TTC549 (cell line): ENCODE data around the gene CD70.
"Not testable (repeated sequence)": the region's sequence is repeated elsewhere in the genome, so short reads cannot be mapped to it uniquely, and the experiment has no call there.

Source experiments
- FAIRE-seq: peaks from 2 replicates; lab custom pipeline; 2012; peaks lifted over from hg19 to GRCh38; lab: Jason Lieb, UNC

The CD70 gene

GRCh38 chr19:6597471-6598253 is 6.7 kb upstream of the CD70 start:
- not testable (repeated sequence) for FAIRE-seq

- no peak for FAIRE-seq
These were observed 5.7 kb upstream of the CD70 start for GRCh38 chr19:6596621-6597020.

- FAIRE-seq = no peak
These were observed 2.9 kb upstream of the CD70 start for GRCh38 chr19:6593651-6594416.

GRCh38 chr19:6590258-6590826 is 608 bp downstream of the CD70 start:
- no peak for FAIRE-seq

- no peak for FAIRE-seq
These were observed 1.2 kb downstream of the CD70 start for GRCh38 chr19:6589711-6590257.

- no peak for FAIRE-seq
These were observed 2.2 kb downstream of the CD70 start for GRCh38 chr19:6588508-6589345.

- FAIRE-seq = no peak
These were observed 2.9 kb downstream of the CD70 start for GRCh38 chr19:6587998-6588507.

- no peak for FAIRE-seq
These were observed 3.7 kb downstream of the CD70 start for GRCh38 chr19:6587093-6587820.

- no peak for FAIRE-seq
These were observed 4.2 kb downstream of the CD70 start for GRCh38 chr19:6586726-6587092.

- no peak for FAIRE-seq
These were observed 4.9 kb downstream of the CD70 start for GRCh38 chr19:6586056-6586455.

- FAIRE-seq = not testable (repeated sequence)
These were observed 8.2 kb downstream of the CD70 start for GRCh38 chr19:6582515-6583484.

- no peak for FAIRE-seq
These were observed 10.6 kb downstream of the CD70 start for GRCh38 chr19:6580313-6580712.

GRCh38 chr19:6579450-6580178 is 11.3 kb downstream of the CD70 start:
- FAIRE-seq = no peak

- peak; percentile 89 for FAIRE-seq
These were observed 13.3 kb downstream of the CD70 start for GRCh38 chr19:6577476-6578125.

GRCh38 chr19:6576869-6577475 is 14.0 kb downstream of the CD70 start:
- FAIRE-seq = no peak

- no peak for FAIRE-seq
These were observed 17.6 kb downstream of the CD70 start for GRCh38 chr19:6573350-6573749.

- no peak for FAIRE-seq
These were observed 18.7 kb downstream of the CD70 start for GRCh38 chr19:6572217-6572616.

GRCh38 chr19:6571167-6571566 is 19.8 kb downstream of the CD70 start:
- no peak for FAIRE-seq
